Lung (tissue), 12 donors: ENCODE data around the gene TMEM50B. TPM values are rescaled to one million over a fixed set of nuclear protein-coding genes. Genes with fewer than 3 reads are reported as not detected.
"Not testable (repeated sequence)": the region's sequence is repeated elsewhere in the genome, so short reads cannot be mapped to it uniquely, and the experiment has no call there.

Experiments
- ATAC-seq: fragments of 200-7000 bp; cut with Tn5 transposase; one replicate; pipeline ENCODE4 v1.9.1; 2020; ENCODE audit warnings: moderate number of reproducible peaks; ENCODE audit not compliant: insufficient read depth, low FRiP score
- DNase-seq, 3 donors: peaks; one replicate each; pipeline ENCODE4 v3.0.0-alpha.2; 2013 to 2017
- H3K27ac ChIP-seq, 2 donors: one replicate each; pipeline ENCODE4 v1.5.1; 2013; ENCODE audit warnings: mild to moderate bottlenecking in 2 of 2, moderate library complexity in 2 of 2, control low read depth in 1 of 2, inconsistent platforms in 1 of 2, low read depth in 1 of 2, low read length in 1 of 2
- H3K27me3 ChIP-seq, 3 donors: one replicate each; pipeline ENCODE4 v1.5.1; 2013; ENCODE audit warnings: low read length in 2 of 3; ENCODE audit not compliant: control insufficient read depth in 3 of 3, insufficient read depth in 3 of 3
- H3K36me3 ChIP-seq, 4 donors: one replicate each; pipeline ENCODE4 v1.5.1; 2013; ENCODE audit warnings: low read length in 4 of 4, mild to moderate bottlenecking in 1 of 4, moderate library complexity in 1 of 4; ENCODE audit not compliant: control insufficient read depth in 4 of 4, insufficient read depth in 4 of 4
- H3K4me1 ChIP-seq, 5 donors: one replicate each; pipeline ENCODE4 v1.5.1; 2013; ENCODE audit warnings: low read length in 5 of 5, mild to moderate bottlenecking in 2 of 5, moderate library complexity in 1 of 5; ENCODE audit not compliant: control insufficient read depth in 5 of 5, insufficient read depth in 5 of 5
- H3K4me3 ChIP-seq: one replicate; pipeline ENCODE4 v1.5.1; 2013; ENCODE audit warnings: mild to moderate bottlenecking, control low read depth, moderate library complexity
- H3K9ac ChIP-seq, 2 donors: one replicate each; pipeline ENCODE4 v1.5.1; 2013; ENCODE audit warnings: low read length in 2 of 2, control low read depth in 1 of 2; ENCODE audit not compliant: insufficient read depth in 1 of 2
- H3K9me3 ChIP-seq, 4 donors: one replicate each; pipeline ENCODE4 v1.5.1; 2013; ENCODE audit warnings: low read length in 3 of 4, mild to moderate bottlenecking in 1 of 4, moderate library complexity in 1 of 4; ENCODE audit not compliant: control insufficient read depth in 4 of 4, insufficient read depth in 3 of 4
- CTCF ChIP-seq: IDR thresholded peaks from 2 replicates; pipeline ENCODE4 v1.5.1; 2012; ENCODE audit warnings: mild to moderate bottlenecking; ENCODE audit errors: control extremely low read depth, extremely low read depth
- WGBS, 2 donors: extraction: QIAGEN DNeasy Blood & Tissue Kit; methylation state at CpG; one replicate each; pipeline ENCODE4 v1.1.7; 2013; 5-methylcytosine and 5-hydroxymethylcytosine counted together
- polyA plus RNA-seq, 2 donors: library from polyadenylated mRNA; stranded (reverse); fragments of 200-250 nt; gene quantifications; one replicate each; pipeline ENCODE4 v1.2.1, GENCODE V29; 2013
- total RNA-seq, 2 donors: library from RNA; depleted of rRNA in 1 of 2; stranded (reverse); fragments of >200 nt in 1 of 2; gene quantifications; one replicate each; pipeline ENCODE4 v1.2.1, GENCODE V29; 2014 to 2021
- donor health status: control.
- donor health status: control.
- donor health status: Bipolar disorder and iron deficiency.
- donor health status: healthy.
- donor health status: DM: yes; HTN: yes; CAD: no.

TMEM50B gene
- total and polyA plus RNA-seq, 4 donors, result 35.4 to 73.6 (median 48.4) TPM

GRCh38 chr21:33470701-33471100 is 9.1 kb downstream of the TMEM50B start:
- Histone ChIP-seq H3K36me3 (peaks cover 0 to 2% (median 1%) of the 10 kb centered on the region in 4 donors), H3K9ac (no peak overlapping the region), H3K27ac (no peak overlapping the region), H3K27me3 (no peaks in the 10 kb centered on the region), H3K9me3 (no peaks in the 10 kb centered on the region), H3K4me1 (peaks cover 0 to 4% (median 0%) of the 10 kb centered on the region in 5 donors), H3K4me3 (no peak overlapping the region)
- ATAC-seq (no peak), DNase-seq (no peak)
- no peak for TF ChIP-seq CTCF
- WGBS, 2 donors, result 99 to 100% methylated on average over 2 of the region's 2 CpGs

- not testable (repeated sequence) for H3K4me3 ChIP-seq, H3K9ac ChIP-seq, ATAC-seq, H3K27ac ChIP-seq, DNase-seq, H3K36me3 ChIP-seq, H3K27me3 ChIP-seq, H3K9me3 ChIP-seq, H3K4me1 ChIP-seq
- WGBS, 2 donors, result 89 to 92% methylated on average over 4 of the region's 4 CpGs
Measured at GRCh38 chr21:33469183-33469582, 10.6 kb downstream of the TMEM50B start.

- no peaks in the 10 kb centered on the region for H3K27me3 ChIP-seq
- no peaks in the 10 kb centered on the region for H3K9me3 ChIP-seq
- WGBS, 2 donors, result 92 to 97% methylated on average over 5 of the region's 5 CpGs
- DNase-seq (no peak), ATAC-seq (no peak)
- no peak overlapping the region for H3K9ac ChIP-seq
- TF ChIP-seq CTCF, result no peak
- no peak overlapping the region for H3K27ac ChIP-seq
- H3K36me3 ChIP-seq, result peaks cover 0 to 19% (median 14%) of the 10 kb centered on the region in 4 donors
- no peak overlapping the region for H3K4me3 ChIP-seq
- no peaks in the 10 kb centered on the region for H3K4me1 ChIP-seq
Measured at GRCh38 chr21:33461538-33462250, 18.1 kb downstream of the TMEM50B start.

GRCh38 chr21:33458861-33459260 is 20.9 kb downstream of the TMEM50B start:
- Histone ChIP-seq H3K4me3 (no peak overlapping the region), H3K9ac (no peak overlapping the region), H3K27ac (no peak overlapping the region), H3K4me1 (no peaks in the 10 kb centered on the region), H3K36me3 (peaks cover 4 to 22% (median 13%) of the 10 kb centered on the region in 4 donors), H3K9me3 (no peaks in the 10 kb centered on the region), H3K27me3 (no peaks in the 10 kb centered on the region)
- DNase-seq (no peak), ATAC-seq (no peak)
- WGBS, 2 donors, result 95 to 99% methylated on average over 3 of the region's 3 CpGs
- TF ChIP-seq CTCF, result no peak
